Left kidney (tissue), 2 donors: ENCODE data around the gene PBX1. TPM values are rescaled to one million over a fixed set of nuclear protein-coding genes. Genes with fewer than 3 reads are reported as not detected.

ENCODE experiments used
- DNase-seq: peaks from one replicate; pipeline ENCODE4 v3.0.0-alpha.2; 2013
- polyA plus RNA-seq: library from polyadenylated mRNA; unstranded; fragments of 120-200 nt; gene quantifications from one replicate; pipeline ENCODE4 v1.2.1, GENCODE V29; 2013; ENCODE audit not compliant: insufficient read length

The PBX1 gene
- polyA plus RNA-seq, 1 donor: 172 TPM

- no peak for DNase-seq
Measured at GRCh38 chr1:164781972-164782371, 223.0 kb downstream of the PBX1 start.

- no peak for DNase-seq
Measured at GRCh38 chr1:164783778-164784555, 225.0 kb downstream of the PBX1 start.

GRCh38 chr1:164784960-164785359 is 226.0 kb downstream of the PBX1 start:
- DNase-seq: no peak

GRCh38 chr1:164785841-164786534 is 227.0 kb downstream of the PBX1 start:
- no peak for DNase-seq

- peak; percentile 85 for DNase-seq
Measured at GRCh38 chr1:164786980-164787833, 228.2 kb downstream of the PBX1 start.

GRCh38 chr1:164787834-164788231 is 228.8 kb downstream of the PBX1 start:
- no peak for DNase-seq

- no peak for DNase-seq
Measured at GRCh38 chr1:164790081-164790480, 231.1 kb downstream of the PBX1 start.

- DNase-seq: no peak
Measured at GRCh38 chr1:164792410-164793004, 233.5 kb downstream of the PBX1 start.

GRCh38 chr1:164794356-164794755 is 235.4 kb downstream of the PBX1 start:
- DNase-seq: no peak

GRCh38 chr1:164796916-164797315 is 237.9 kb downstream of the PBX1 start:
- no peak for DNase-seq

GRCh38 chr1:164801246-164801731 is 242.3 kb downstream of the PBX1 start:
- no peak for DNase-seq

- DNase-seq: no peak
Measured at GRCh38 chr1:164801791-164802502, 243.0 kb downstream of the PBX1 start.

GRCh38 chr1:164802529-164803282 is 243.7 kb downstream of the PBX1 start:
- DNase-seq: no peak

GRCh38 chr1:164803366-164803765 is 244.4 kb downstream of the PBX1 start:
- DNase-seq: no peak

GRCh38 chr1:164804366-164804765 is 245.4 kb downstream of the PBX1 start:
- DNase-seq: no peak

- DNase-seq: no peak
Measured at GRCh38 chr1:164805399-164805798, 246.4 kb downstream of the PBX1 start.

GRCh38 chr1:164806531-164806930 is 247.5 kb downstream of the PBX1 start:
- DNase-seq: no peak

GRCh38 chr1:164813776-164814175 is 254.8 kb downstream of the PBX1 start:
- no peak for DNase-seq

GRCh38 chr1:164821648-164822047 is 262.7 kb downstream of the PBX1 start:
- no peak for DNase-seq

- no peak for DNase-seq
Measured at GRCh38 chr1:164823486-164824279, 264.7 kb downstream of the PBX1 start.
